Activated T-helper 9 cell treated with anti-CD3 and anti-CD28 coated beads, Interleukin-2, amount 50 U/mL, for 16 hours (primary cell): ENCODE measurements around the gene FOLR3.
"Not testable (repeated sequence)": the region's sequence is repeated elsewhere in the genome, so short reads cannot be mapped to it uniquely, and the experiment has no call there.

Source experiments
- DNase-seq: peaks from one replicate; pipeline ENCODE4 v3.0.0-alpha.2; 2020; ENCODE audit warnings: low read depth

The FOLR3 gene

DNA sequence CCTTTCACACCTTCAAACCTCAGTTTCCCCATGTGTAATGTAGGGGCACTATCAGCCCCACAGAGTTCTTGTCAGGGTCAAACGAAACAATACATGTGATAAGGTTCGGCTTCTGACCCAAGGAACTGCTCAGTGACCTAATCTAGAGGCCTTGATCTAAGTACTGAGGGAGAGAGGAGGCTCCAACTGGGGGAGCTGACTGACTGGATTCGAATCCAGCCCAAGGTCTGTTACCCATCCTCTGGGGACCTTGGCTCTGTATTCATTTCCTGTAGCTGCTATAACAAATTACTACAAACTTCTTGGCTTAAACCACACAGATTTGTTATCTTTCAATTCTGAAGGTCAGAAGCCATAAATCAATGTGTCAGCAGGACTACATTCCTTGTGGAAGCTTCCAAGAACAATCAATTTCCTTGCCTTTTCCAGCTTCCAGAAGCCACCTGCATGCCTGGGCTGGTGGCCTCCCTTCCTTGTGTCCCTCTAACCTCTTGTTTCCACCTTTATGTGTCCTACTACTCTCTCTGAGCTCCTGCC is 12.3 kb upstream of the FOLR3 start:
- no peak for DNase-seq

DNA sequence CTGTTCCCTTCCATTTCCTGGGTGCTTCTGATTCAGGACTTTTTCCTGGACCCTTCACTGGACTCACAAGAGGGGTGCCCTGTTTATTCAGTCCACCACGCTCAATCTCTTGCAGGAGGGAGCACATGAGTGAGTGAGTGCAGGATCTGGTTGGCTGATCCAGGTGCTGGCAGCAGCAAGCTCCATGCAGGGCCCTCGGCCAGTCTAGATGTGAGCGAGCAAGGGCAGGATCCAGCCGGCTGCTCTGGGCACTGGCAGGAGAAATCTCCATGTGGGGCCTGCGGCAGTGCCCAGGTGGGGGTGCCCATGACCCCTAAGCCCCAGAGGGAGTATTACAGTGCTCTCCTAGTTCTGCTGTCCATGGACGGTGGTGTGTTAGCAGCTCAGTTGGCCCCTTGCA is 11.5 kb upstream of the FOLR3 start:
- DNase-seq, result no peak

DNA sequence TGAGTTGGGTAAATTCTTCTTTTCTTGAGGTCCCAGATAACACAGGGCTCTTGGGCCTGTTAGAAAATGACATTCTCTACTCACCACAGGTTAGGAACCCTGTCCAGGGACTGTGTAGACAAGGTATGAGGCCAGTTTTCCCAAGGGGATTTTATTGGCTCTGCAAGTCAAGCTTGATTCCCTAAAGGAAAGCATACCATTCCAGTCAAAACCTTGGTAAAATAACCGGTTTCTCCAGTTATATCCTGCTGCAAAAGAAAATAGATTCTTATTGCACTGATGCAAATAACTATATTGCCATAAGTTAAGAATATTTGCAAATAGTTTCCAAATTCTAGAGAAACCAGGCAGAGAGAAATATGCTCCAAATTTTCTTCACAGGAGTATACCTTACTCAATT is 9.6 kb upstream of the FOLR3 start:
- no peak for DNase-seq

DNA sequence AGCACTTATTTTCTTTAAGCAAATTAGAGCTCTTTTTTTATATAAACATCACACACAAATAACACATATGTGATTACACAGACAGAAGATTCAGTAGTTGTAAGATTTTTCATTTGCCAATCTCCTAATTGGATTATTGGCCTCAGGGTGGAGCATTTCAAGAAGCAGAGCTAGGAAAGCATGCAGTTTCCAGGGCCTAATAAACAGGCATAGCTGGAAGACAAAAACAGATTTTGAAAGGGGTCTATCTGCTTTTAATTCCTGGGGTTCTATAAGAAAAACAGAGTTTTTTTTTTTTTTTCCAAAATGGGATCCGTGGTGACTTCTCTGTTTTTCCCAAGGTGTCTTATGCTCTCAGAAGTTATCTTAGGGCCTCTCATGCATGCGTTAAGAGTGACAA is 7.6 kb upstream of the FOLR3 start:
- no peak for DNase-seq

DNA sequence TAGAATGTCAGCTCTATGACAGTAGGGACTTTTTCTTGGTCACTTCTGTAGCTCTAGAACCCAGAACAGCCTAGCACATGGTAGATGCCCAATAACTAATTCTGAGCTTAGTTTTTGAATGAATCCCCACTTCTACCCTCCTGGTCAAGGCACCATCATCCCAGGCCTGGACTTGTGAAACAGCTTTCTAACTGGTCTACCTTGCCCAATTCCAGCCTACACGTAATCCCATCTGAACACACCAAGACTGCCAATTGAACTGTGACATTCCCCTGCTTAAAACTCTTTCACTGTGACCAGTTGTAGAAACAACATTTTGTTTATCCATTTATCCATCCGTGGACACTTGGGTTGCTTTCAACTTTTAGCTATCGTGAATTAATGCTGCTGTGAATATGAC is 6.1 kb upstream of the FOLR3 start:
- DNase-seq, result no peak

DNA sequence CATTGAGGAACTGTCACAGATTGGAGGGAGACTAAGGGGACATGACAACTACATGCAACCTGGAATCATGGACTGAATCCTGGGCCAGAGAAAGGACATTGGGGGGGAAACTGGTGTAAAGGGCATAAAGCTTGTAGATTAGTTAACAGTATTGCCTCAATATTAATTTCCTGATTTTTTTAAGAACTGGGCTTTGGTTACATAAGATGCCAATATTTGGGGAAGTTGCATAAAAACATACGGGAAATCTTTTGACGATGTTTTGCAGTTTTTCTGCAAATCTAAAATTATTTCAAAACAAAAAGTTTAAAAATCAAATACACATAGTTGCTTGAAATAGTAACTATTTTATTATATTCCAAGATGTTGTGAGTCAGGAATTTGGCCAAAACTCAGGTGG is 2.9 kb upstream of the FOLR3 start:
- no peak for DNase-seq

DNA sequence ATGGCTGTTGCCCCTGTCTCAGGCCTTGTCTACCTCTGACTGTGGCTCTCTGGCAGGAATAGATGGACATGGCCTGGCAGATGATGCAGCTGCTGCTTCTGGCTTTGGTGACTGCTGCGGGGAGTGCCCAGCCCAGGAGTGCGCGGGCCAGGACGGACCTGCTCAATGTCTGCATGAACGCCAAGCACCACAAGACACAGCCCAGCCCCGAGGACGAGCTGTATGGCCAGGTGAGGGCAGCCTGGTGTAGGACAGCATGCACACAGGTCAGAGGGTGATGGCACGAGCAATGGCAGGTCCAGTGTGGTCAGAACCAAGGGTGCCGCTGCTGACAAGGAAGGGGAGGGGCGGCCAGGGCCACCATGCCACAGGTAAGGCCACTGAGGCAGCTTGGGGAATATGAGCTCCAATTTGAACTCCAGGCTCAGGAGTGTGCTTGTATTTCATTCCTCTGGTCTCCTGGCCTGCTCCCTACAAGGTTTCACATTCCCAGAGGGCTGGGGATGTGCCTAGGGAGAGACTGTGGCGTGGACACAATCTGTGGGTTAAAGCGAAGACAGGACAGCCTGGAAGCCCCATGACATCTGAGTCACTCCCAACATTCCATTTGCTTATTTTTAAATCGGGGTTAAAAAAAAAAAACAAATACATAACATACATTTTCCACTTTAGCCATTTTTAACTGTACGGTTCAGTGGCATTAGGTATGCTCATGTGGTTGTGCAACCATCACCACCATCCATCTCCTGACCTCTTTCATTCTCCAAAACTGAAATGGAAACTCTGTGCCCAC is 562 bp downstream of the FOLR3 start:
- no peak for DNase-seq

DNA sequence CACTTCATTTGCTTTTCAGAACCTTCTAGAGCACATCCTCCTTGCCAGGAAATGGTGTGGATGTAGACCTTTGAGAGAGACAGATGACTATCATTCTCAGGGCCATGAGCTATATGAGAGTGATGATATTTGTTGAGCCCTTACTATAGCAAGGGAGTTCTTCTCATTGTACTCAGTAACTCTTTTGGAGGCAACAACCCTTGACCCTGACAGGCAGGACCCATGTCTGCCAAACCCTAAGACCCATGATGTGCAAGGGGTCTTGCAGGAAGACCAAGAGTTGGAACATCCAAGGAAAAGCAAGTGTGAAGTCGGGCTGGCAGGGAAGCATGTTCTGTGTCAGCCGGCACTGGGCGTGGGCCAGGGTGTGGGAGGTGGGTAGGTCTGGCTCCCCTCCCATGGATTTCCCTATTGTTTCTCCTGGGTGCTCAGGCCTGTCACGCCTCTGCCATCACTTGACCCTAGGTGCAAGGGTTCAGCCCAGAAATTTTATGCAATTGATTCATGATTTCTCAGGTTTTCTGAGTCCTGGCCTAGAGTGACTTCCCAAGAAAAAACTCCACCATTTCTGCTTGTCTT is 1.2 kb downstream of the FOLR3 start:
- DNase-seq, result no peak

DNA sequence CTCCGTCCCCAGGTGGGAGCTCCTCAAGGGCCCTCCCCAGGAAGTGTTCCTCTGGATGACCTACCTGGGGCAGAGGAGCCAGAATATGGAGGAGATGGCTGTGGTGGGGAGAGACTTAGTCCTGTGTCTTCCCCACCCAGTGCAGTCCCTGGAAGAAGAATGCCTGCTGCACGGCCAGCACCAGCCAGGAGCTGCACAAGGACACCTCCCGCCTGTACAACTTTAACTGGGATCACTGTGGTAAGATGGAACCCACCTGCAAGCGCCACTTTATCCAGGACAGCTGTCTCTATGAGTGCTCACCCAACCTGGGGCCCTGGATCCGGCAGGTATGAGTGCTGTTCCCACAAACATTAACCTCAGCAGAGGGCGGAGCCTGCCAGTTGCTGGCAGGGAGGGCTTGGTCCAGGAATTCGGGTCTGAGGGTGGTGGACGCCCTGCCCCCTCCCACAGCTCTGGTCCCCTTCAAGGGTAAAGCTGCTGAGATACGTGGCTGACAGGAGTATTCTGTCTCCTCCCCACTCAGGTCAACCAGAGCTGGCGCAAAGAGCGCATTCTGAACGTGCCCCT is 3.4 kb downstream of the FOLR3 start:
- no peak for DNase-seq

DNA sequence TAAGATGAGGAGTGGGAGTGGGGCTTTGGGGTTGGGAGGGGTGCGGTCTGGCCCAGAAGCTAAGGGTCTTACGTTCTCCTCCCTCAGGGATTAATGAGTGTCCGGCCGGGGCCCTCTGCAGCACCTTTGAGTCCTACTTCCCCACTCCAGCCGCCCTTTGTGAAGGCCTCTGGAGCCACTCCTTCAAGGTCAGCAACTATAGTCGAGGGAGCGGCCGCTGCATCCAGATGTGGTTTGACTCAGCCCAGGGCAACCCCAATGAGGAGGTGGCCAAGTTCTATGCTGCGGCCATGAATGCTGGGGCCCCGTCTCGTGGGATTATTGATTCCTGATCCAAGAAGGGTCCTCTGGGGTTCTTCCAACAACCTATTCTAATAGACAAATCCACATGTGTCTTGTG is 4.0 kb downstream of the FOLR3 start:
- DNase-seq, result no peak

DNA sequence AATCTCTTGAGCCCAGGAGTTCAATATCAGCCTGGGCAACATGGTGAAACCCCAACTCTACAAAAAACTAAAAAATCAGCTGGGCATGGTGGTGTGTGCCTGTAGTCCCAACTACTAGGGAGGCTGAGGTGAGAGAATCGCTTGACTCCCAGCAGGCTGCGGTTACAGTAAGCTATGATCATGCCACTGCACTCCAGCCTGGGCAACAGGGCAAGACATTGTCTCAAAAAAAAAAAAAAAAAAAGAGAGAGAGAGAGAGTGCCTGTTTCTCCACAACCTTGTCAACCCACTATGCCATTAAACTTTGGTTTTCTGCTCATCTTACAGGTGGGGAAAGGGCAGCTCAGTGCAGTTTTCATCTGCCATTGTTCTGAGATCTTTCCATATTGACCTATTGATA is 5.1 kb downstream of the FOLR3 start:
- DNase-seq, result no peak

DNA sequence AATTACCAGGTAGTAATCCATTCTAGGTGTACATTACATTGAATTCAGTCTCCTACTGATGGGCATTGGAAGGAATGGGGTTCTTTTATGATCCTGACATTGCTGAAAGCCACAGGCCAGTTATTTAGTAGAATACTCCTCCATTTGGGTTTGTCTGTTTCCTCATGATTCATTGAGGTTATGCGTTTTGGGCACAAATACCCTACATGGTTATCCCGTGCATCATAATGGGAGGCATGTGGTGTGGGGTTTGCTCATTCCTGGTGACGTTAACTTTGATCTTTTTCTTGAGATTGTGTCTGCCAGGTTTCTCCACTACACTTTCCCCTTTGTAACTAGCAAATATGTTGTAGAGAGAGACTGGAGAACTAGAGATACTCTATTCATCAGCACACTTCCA is 5.5 kb downstream of the FOLR3 start:
- no peak for DNase-seq

DNA sequence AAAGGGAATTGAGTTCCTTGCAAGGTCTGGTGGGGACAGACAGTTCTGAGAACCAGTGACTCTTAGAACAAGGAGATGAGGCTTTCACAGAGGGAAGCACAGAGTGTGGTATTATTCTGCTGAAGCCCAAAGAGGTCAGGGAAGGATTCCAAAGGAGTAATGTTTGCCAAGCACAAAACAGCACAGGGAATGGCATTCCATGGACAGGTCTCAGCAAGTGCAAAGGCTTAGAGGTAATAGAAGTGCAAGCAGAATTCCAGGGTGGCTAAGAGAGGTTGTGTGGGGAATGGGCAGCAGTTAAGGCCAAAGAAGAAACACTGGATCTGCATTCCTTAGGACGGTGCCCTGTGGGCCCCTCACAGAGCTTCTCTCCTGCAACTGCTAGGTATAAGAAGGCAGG is 6.6 kb downstream of the FOLR3 start:
- not testable (repeated sequence) for DNase-seq

DNA sequence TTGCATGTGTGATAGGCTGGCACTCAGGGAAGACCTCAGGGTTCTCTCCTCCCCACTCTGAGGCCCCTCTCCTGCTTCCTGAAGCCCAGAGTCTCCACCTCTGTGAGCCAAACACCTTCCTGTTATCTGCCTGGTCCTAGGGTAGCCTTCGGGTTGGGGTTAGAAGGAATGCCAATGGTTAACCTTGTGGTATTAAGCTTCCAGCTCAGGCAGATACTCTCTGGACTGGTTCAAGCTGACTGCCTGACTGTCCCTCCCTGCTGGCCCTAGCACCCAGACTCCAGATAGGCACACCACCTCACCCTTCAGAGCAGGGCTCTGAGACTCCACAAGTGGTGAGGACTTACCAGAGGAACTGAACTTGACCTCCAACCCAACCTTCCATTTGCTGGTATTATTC is 7.0 kb downstream of the FOLR3 start:
- not testable (repeated sequence) for DNase-seq

DNA sequence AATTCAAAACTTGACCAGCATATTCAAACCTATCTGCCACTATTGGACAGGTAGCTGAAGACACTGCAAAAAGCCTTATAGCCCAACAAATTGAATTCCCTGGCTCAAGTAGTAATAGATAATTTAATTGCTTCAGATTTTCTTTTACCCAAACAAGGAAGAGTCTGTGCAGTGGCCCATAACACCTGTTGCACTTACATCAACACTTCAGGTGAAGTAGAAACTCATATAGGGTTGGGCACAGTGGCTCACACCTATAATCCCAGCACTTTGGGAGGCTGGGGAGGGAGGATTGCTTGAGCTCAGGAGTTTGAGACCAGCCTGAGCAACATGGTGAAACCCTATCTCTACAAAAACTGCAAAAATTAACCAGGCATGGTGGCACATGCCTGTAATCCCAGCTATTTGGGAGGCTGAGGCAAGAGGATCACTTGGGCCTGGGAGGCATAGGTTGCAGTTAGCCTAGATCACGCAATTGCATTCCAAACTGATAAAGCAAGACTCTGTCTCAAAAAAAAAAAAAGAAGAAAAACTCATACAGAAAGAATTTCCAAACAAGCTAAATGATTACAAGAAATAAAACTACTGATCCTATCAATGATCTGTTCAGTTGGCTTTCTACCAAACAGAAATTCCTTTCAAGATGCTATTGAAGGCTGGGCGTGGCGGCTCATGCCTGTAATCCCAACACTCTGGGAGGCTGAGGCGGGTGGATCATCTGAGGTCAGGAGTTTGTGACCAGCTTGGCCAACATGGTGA is 9.5 kb downstream of the FOLR3 start:
- DNase-seq, result no peak

DNA sequence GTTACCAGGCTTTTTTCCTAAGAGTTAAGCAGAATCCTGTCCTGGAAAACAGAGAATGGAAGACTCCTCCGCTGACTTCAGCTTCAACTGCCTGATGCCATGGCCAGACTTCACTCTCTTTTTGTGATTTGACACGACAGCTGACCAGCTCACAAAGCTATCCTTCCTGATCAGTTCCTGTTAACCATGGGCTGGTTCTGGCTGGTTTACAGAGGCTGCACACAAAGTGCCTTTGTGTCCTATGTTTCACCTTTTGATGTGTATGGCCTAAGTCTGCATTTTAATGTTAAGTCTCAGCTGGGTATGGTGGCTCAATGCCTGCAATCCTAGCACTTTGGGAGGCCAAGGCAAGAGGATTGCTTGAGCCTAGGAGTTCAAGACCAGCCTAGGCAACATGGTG is 11.1 kb downstream of the FOLR3 start:
- no peak for DNase-seq

DNA sequence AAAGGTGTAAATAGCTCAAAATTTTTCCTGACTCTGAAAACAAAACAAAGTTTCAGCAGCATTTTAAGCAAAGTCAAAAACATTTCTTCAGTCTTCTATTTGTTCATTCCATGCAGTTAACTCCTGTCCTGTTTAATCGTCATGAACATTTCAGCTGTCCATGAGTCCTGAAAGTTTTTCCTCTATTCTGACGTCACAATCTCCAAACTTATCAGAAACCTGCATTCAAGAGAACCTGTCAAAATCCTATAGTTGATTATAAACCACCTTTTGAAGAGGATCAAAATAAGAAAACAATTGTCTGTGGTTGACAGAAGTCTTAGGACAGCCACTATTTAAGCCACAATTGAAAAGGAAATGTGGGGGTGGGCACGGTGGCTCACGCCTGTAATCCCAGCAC is 15.4 kb downstream of the FOLR3 start:
- no peak for DNase-seq

DNA sequence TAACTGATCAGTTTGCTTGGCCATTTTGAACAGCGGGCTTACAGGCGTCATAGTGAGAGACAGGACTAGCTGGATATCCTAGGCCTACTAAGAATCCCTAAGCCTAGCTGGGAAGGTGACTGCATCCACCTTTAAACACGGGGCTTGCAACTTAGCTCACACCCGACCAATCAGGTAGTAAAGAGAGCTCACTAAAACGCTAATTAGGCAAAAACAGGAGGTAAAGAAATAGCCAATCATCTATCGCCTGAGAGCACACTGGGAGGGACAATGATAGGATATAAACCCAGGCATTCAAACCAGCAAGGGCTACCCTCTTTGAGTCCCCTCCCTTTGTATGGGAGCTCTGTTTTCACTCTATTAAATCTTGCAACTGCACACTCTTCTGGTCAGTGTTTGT is 18.3 kb downstream of the FOLR3 start:
- not testable (repeated sequence) for DNase-seq

DNA sequence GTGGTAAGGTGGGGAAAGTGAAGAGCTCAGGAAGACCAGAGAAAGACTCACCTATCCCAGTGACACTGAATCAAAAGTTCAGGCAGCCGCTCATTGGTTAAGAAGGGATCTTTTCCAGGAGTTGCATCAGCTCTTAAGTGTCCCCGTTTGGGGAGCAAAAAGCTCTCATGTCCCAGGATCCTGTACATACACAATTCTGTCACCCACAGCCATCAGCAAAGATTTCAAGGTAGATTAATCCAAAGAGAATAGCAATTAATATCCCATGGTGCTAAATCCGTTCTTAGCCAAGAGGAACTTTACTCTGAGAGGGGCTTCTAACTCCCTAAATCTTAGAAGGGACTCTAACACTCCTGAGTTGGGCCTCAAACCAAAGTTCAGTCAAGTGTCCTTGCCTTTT is 19.3 kb downstream of the FOLR3 start:
- no peak for DNase-seq

DNA sequence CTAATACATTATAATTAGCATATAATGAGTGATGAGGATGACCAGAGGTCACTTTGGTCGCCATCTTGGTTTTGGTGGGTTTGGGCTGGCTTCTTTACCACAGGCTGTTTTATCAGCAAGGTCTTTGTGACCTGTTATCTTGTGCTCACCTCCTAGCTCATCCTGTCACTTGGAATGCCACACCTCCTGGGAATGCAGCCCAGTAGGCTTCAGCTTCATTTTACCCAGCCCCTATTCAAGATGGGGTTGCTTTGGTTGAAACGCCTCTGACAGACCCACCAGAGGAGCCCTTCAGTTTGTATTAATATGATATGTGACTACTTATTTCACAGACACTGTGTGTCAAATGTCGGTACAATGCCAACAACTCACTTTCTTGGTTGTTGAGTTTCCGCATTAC is 20.2 kb downstream of the FOLR3 start:
- DNase-seq, result no peak

DNA sequence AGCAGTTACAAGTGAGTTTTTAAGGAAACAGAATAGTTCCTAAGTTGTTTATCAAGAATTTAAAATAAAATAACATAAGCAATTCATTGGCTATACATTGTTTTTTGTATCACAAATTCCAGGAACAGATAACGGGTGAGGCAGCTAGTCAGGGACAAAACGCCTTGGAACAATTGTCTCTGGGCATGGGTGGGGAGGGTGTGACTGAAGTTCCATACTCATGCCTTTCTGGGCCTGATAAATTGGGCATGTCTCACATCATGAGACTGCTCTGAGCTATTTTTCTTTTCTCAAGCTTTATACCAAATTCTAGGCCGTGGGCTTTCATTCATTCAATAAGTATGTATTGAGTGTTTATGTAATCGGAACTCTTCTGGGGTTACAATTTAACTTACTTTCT is 21.6 kb downstream of the FOLR3 start:
- DNase-seq, result no peak

DNA sequence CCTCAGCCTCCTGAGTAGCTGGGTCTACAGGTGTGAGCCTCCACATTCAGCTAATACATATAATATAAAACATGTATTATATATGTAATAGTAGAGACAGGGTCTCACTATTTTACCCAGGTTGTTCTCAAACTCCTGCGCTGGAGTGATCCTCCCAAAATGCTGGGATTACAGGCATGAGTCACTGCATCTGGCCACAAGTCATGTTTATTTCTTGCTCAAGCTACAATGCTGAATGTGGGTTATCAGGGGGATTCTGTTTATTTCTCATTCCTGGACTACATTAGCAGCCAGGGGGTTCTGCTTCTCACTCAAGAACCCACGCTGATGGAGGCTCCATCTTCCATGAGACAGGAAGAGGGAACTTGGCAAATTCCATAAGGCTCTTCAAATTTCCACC is 24.8 kb downstream of the FOLR3 start:
- DNase-seq, result no peak
